ENCODE measurements around the gene SHROOM3.
A peak's percentile ranks its signal among the peaks of the same experiment; 100 is the strongest.

SHROOM3 gene

DNA sequence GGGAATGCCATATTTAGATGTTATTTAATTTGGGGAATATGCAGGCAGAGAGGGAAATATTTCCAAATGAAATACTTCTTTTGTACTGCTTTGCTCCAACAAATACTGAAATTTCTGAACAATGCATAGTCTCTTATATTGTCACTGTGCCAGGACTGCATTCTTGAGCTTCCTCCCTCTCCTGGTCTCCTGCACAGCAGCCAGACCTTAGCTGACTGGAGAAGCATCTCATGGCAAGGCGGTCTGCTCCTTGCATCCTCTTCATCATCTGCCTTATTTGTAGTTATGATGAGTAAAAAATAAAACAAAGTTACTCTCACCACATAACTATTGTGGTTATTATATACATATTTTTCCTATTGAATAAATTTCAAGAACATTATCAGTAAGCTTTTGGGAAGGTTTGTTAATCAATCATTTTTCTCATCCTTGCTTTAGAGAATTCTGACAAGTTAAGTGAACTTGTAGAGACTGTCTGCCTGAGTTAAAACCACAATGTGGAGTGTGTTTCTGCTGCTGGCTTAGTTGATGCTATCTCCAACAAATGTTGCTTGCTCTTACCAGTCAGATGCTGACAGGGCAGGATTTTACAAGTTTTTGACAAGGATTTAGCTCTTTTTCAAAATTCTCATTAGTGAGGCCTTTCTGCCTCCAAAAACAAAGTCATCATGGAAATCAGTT is 309.4 kb downstream of the SHROOM3 start:
- no peak overlapping the region for H3K4me3 ChIP-seq (ENCODE audit: low read depth, low read length)
- no peak for DNase-seq (ENCODE audit: low read depth)
- TF ChIP-seq, protein P1, sequence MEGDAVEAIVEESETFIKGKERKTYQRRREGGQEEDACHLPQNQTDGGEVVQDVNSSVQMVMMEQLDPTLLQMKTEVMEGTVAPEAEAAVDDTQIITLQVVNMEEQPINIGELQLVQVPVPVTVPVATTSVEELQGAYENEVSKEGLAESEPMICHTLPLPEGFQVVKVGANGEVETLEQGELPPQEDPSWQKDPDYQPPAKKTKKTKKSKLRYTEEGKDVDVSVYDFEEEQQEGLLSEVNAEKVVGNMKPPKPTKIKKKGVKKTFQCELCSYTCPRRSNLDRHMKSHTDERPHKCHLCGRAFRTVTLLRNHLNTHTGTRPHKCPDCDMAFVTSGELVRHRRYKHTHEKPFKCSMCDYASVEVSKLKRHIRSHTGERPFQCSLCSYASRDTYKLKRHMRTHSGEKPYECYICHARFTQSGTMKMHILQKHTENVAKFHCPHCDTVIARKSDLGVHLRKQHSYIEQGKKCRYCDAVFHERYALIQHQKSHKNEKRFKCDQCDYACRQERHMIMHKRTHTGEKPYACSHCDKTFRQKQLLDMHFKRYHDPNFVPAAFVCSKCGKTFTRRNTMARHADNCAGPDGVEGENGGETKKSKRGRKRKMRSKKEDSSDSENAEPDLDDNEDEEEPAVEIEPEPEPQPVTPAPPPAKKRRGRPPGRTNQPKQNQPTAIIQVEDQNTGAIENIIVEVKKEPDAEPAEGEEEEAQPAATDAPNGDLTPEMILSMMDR (IDR thresholded peaks at IDR 0.05; ENCODE audit: insufficient read depth, low read depth, low read length, missing control alignments), result no peak

DNA sequence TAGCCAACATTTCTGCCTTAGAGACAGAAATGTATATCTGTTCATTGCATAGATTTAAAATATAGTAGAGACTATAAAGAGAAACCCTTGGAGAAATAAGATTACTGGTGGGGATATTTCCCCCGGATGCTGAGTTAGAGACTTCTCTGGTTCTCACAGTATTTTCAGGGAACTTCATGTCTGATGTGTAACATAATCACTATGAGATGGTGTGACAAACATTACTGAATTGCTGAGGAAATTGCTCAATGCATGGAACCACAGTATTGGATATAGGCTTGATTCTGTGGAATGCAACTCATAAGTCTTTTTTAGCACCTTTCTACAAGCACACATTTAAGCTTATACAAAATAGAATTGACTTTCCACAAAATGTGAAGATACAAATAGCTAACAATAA is 310.2 kb downstream of the SHROOM3 start:
- DNase-seq (ENCODE audit: low read depth), result no peak
- TF ChIP-seq, protein P1 (IDR thresholded peaks at IDR 0.05; ENCODE audit: insufficient read depth, low read depth, low read length, missing control alignments), result no peak
- H3K4me3 ChIP-seq (ENCODE audit: low read depth, low read length), result no peak overlapping the region

DNA sequence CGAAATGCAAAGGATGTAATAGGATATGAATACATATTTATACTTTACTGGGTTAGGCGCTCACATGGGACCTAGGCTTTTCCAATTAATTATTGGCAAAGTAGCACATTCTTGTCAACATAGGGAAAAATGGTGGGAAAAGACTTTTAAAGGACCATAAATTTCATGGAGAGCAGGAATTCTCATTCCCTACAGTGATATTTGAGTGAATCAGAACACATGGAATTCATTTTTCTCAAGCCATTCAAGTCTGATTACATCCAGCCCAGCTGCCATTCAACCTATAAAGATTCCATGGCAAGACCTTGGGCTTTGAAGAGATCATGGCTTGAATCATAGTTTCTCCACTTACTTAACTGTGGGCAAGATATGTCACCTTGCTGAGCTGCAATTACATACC is 312.5 kb downstream of the SHROOM3 start:
- DNase-seq (ENCODE audit: low read depth), result no peak
- H3K4me3 ChIP-seq (ENCODE audit: low read depth, low read length), result no peak overlapping the region
- TF ChIP-seq, protein P1 (IDR thresholded peaks at IDR 0.05; ENCODE audit: insufficient read depth, low read depth, low read length, missing control alignments), result no peak

DNA sequence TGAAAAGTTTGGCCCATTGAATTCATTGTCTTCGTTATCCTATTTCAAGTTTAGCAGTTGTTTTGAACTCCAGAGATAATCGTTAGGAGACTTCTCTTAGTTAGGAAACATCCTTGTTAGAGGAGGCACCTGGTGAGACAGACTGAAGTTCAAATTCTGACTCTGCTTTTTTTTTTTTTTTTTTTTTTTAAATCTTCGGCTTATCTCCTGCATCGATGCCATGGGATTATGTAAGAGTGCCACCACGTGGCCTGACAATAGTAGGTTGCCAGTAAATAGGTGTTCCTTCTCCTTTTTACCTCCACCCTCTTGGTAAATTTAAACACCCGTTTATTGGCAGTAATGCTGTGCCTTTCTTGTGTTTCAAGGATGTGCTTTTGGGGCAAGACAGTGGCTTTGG is 313.6 kb downstream of the SHROOM3 start:
- TF ChIP-seq, protein P1 (IDR thresholded peaks at IDR 0.05; ENCODE audit: insufficient read depth, low read depth, low read length, missing control alignments), result peak; percentile 49
- DNase-seq (ENCODE audit: low read depth), result peak; percentile 75
- no peak overlapping the region for H3K4me3 ChIP-seq (ENCODE audit: low read depth, low read length)

DNA sequence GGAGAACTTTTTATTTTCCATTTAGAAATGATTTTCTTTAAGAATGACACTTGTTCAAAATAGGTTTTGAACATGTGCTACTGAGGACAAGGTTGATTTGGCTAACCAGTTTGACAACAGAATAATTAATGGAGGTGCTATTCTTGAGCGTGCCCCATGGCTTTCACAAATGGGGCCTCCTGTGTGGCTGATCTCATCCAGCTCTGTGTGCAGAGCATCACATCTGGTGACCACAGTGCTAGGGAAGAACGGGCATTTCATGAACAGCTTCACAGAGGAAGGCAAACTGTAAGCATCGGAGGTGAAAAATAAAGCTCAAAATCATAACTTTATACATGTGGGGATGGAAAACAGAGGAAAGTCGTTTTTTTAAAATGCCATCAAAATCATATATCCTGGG is 314.3 kb downstream of the SHROOM3 start:
- no peak for DNase-seq (ENCODE audit: low read depth)
- no peak overlapping the region for H3K4me3 ChIP-seq (ENCODE audit: low read depth, low read length)
- TF ChIP-seq, protein P1 (IDR thresholded peaks at IDR 0.05; ENCODE audit: insufficient read depth, low read depth, low read length, missing control alignments), result no peak

DNA sequence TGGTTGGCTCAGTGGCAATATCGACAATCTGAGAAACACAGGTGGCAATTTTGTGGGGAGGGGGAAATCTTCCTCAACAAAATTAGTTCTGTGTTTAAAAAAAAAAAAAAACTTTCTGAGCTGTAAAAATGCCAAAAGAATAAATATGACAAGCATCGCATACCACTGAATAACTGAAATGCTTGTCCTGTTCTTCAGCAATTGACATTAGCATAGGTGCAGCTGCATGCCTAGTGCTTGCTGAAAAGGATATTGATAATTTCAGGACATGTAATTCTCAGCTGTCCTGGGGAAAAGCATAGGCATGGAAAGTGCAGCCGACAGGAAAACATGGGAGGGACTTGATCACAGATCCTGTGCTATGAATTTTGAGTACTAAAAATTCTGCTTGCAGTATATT is 315.7 kb downstream of the SHROOM3 start:
- H3K4me3 ChIP-seq (ENCODE audit: low read depth, low read length), result no peak overlapping the region
- TF ChIP-seq, protein P1 (IDR thresholded peaks at IDR 0.05; ENCODE audit: insufficient read depth, low read depth, low read length, missing control alignments), result no peak
- DNase-seq (ENCODE audit: low read depth), result no peak
